Spleen (tissue), 11 donors: Measurements from ENCODE around the gene KLHL24. TPM values are rescaled to one million over a fixed set of nuclear protein-coding genes. Genes with fewer than 3 reads are reported as not detected.
"Not testable (repeated sequence)": the region's sequence is repeated elsewhere in the genome, so short reads cannot be mapped to it uniquely, and the experiment has no call there.

Source experiments
- DNase-seq: peaks from one replicate; pipeline ENCODE4 v3.0.0-alpha.2; 2020
- H3K27ac ChIP-seq, 8 donors: fragments of 200-600 bp; sonication (generic) in 7 of 8; 1 replicate in 4 of 8; 2 replicates in 4 of 8; pipeline versions ENCODE4 v1.5.0 to v1.8.0; 2016 to 2021; ENCODE audit warnings: inconsistent platforms in 4 of 8, mild to moderate bottlenecking in 4 of 8, moderate library complexity in 1 of 8
- H3K27me3 ChIP-seq, 7 donors: fragments of 200-600 bp; sonication (generic) in 6 of 7; replicated peaks in 1 of 7; 1 replicate in 4 of 7; 2 replicates in 3 of 7; pipeline versions ENCODE4 v1.5.0 to v1.8.0; 2016 to 2021; ENCODE audit warnings: inconsistent platforms in 3 of 7, mild to moderate bottlenecking in 1 of 7
- H3K36me3 ChIP-seq, 6 donors: fragments of 200-600 bp; sonication (generic) in 5 of 6; 1 replicate in 4 of 6; 2 replicates in 2 of 6; pipeline versions ENCODE4 v1.5.0 to v1.8.0; 2016 to 2021; ENCODE audit warnings: inconsistent platforms in 2 of 6
- H3K4me1 ChIP-seq, 6 donors: fragments of 200-600 bp; sonication (generic) in 5 of 6; 1 replicate in 3 of 6; 2 replicates in 3 of 6; pipeline versions ENCODE4 v1.5.0 to v1.8.0; 2016 to 2021; ENCODE audit warnings: inconsistent platforms in 3 of 6
- H3K4me3 ChIP-seq, 8 donors: fragments of 200-600 bp; sonication (generic) in 7 of 8; 1 replicate in 4 of 8; 2 replicates in 4 of 8; pipeline versions ENCODE4 v1.5.0 to v1.8.0; 2016 to 2021; ENCODE audit warnings: inconsistent platforms in 4 of 8, mild to moderate bottlenecking in 4 of 8, moderate library complexity in 2 of 8
- H3K9me3 ChIP-seq, 8 donors: fragments of 200-600 bp; sonication (generic) in 7 of 8; 1 replicate in 4 of 8; 2 replicates in 4 of 8; pipeline versions ENCODE4 v1.5.0 to v1.8.0; 2016 to 2021; ENCODE audit warnings: inconsistent platforms in 4 of 8
- CTCF ChIP-seq, 11 experiments: fragments of 200-600 bp in 7 of 11; fragments of 450-650 bp in 4 of 11; sonication (generic) in 4 of 11; IDR thresholded peaks in 8 of 11; conservative IDR thresholded peaks in 3 of 11; 1 replicate in 7 of 11; 2 replicates in 4 of 11; pipeline versions ENCODE4 v1.4.0 to v1.8.0; 2016 to 2021; ENCODE audit warnings: antibody characterized with exemption in 11 of 11, inconsistent platforms in 4 of 11, mild to moderate bottlenecking in 1 of 11
- POLR2A ChIP-seq, 3 donors: fragments of 450-650 bp; IDR thresholded peaks; one replicate each; pipeline ENCODE4 v1.5.1; 2017; ENCODE audit warnings: antibody characterized with exemption in 3 of 3, mild to moderate bottlenecking in 1 of 3
- POLR2AphosphoS5 ChIP-seq, 3 donors: sonication (generic); formaldehyde crosslinking; IDR thresholded peaks; one replicate each; pipeline ENCODE4 v1.5.1; 2017; ENCODE audit warnings: antibody characterized with exemption in 3 of 3
- WGBS, 5 donors: extraction: QIAGEN DNeasy Blood & Tissue Kit in 3 of 5; methylation state at CpG; one replicate each; pipeline versions ENCODE4 v1.1.5 to v1.1.7; 2013 to 2018; 5-methylcytosine and 5-hydroxymethylcytosine counted together
- intact Hi-C: fragments of 100-400 bp; cut with DNase I; formaldehyde crosslinking; loops from one replicate; pipeline ENCODE4 v1.15.0; 2023; ENCODE audit warnings: low total_unique reads
- polyA plus RNA-seq, 3 donors: library from polyadenylated mRNA; stranded (reverse); fragments of 200-250 nt; gene quantifications; one replicate each; pipeline ENCODE4 v1.2.1, GENCODE V29; 2013
- total RNA-seq, 7 donors: library from RNA; depleted of rRNA in 3 of 7; stranded (reverse); fragments of >200 nt in 3 of 7; fragmentation: NEBNext Ultra II Directional in 4 of 7; extraction: Animal tissue kit (Norgen Biotek cat#: 25700) in 4 of 7; gene quantifications; one replicate each; pipeline versions ENCODE4 v1.1.0 to v1.2.1, GENCODE V29; 2016 to 2021
- donor health status: healthy with polysubstance abuse.
- donor health status: DM: no; HTN: no; CAD: no; lungs with moderate emphysema.
- donor health status: DM: no; HTN: no; CAD: no.
- donor health status: Bipolar disorder and iron deficiency.
- donor health status: healthy.
- donor health status: DM: no; HTN: no; CAD: no.
- donor health status: DM: yes; HTN: yes; CAD: no.

Gene KLHL24
- total and polyA plus RNA-seq, 10 donors = 5.0 to 148 (median 57.0) TPM

- Histone ChIP-seq H3K27me3 (peaks cover 0 to 5% (median 0%) of the 10 kb centered on the region in 7 donors), H3K27ac (peak overlapping the region in 4 of 8 donors; percentile 12 to 52 (median 26)), H3K9me3 (peaks cover 0 to 9% (median under 1%) of the 10 kb centered on the region in 8 donors), H3K4me1 (peaks cover 13 to 37% (median 19%) of the 10 kb centered on the region in 6 donors), H3K36me3 (no peaks in the 10 kb centered on the region), H3K4me3 (peak overlapping the region in 1 of 8 donors; percentile 41)
- no peak for DNase-seq
- 19 to 28% (median 20%) methylated on average over 6 of the region's 6 CpGs for WGBS, 5 donors
- peak in 9 of 11 experiments; percentile 17 to 50 (median 38) for TF ChIP-seq CTCF (IDR thresholded peaks at IDR 0.05 in 8 of 11, conservative IDR thresholded peaks at IDR 0.05 in 3 of 11)
- no peak for TF ChIP-seq POLR2A (IDR thresholded peaks at IDR 0.05)
- intact Hi-C loops = no loop called here
Observed at GRCh38 chr3:183591881-183592521, 43.4 kb upstream of the KLHL24 start.

- WGBS, 5 donors = 92 to 97% (median 95%) methylated on average over 7 of the region's 7 CpGs
- peaks cover 0 to 5% (median 0%) of the 10 kb centered on the region in 7 donors for H3K27me3 ChIP-seq
- H3K4me1 ChIP-seq = peaks cover 7 to 29% (median 14%) of the 10 kb centered on the region in 6 donors
- TF ChIP-seq POLR2AphosphoS5 (IDR thresholded peaks at IDR 0.05) (no peak), CTCF (IDR thresholded peaks at IDR 0.05 in 8 of 11, conservative IDR thresholded peaks at IDR 0.05 in 3 of 11) (no peak), POLR2A (IDR thresholded peaks at IDR 0.05) (no peak)
- intact Hi-C loops = no loop called here
- H3K27ac ChIP-seq = peak overlapping the region in 1 of 8 donors; percentile 25
- no peak overlapping the region for H3K4me3 ChIP-seq
- H3K9me3 ChIP-seq = peaks cover 3 to 17% (median 8%) of the 10 kb centered on the region in 8 donors
- DNase-seq = no peak
- no peaks in the 10 kb centered on the region for H3K36me3 ChIP-seq
Observed at GRCh38 chr3:183592821-183593220, 42.6 kb upstream of the KLHL24 start.

- Histone ChIP-seq H3K27me3 (peaks cover 0 to 5% (median 0%) of the 10 kb centered on the region in 7 donors), H3K27ac (no peak overlapping the region), H3K9me3 (peaks cover 11 to 35% (median 22%) of the 10 kb centered on the region in 8 donors), H3K4me1 (peaks cover 7 to 20% (median 14%) of the 10 kb centered on the region in 6 donors), H3K36me3 (no peaks in the 10 kb centered on the region), H3K4me3 (no peak overlapping the region)
- intact Hi-C loops = no loop called here
- 74 to 100% (median 99%) methylated on average over 2 of the region's 2 CpGs for WGBS, 5 donors
- TF ChIP-seq CTCF (IDR thresholded peaks at IDR 0.05 in 8 of 11, conservative IDR thresholded peaks at IDR 0.05 in 3 of 11) = no peak
- no peak for TF ChIP-seq POLR2AphosphoS5 (IDR thresholded peaks at IDR 0.05)
- DNase-seq = no peak
Observed at GRCh38 chr3:183594636-183595035, 40.8 kb upstream of the KLHL24 start.

GRCh38 chr3:183597959-183598358, 37.5 kb upstream of the KLHL24 start:
- Histone ChIP-seq H3K27me3 (peaks cover 0 to 5% (median 0%) of the 10 kb centered on the region in 7 donors), H3K9me3 (peaks cover 11 to 35% (median 22%) of the 10 kb centered on the region in 8 donors), H3K4me1 (no peaks in the 10 kb centered on the region), H3K36me3 (no peaks in the 10 kb centered on the region), H3K27ac (no peak overlapping the region), H3K4me3 (no peak overlapping the region)
- WGBS, 5 donors = 0 to 95% (median 44%) methylated on average over 1 of the region's 1 CpG
- intact Hi-C loops = no loop called here
- TF ChIP-seq CTCF (IDR thresholded peaks at IDR 0.05 in 8 of 11, conservative IDR thresholded peaks at IDR 0.05 in 3 of 11) (no peak), POLR2A (IDR thresholded peaks at IDR 0.05) (no peak), POLR2AphosphoS5 (IDR thresholded peaks at IDR 0.05) (no peak)
- no peak for DNase-seq

GRCh38 chr3:183611326-183611725, 24.1 kb upstream of the KLHL24 start:
- 95 to 97% (median 96%) methylated on average over 6 of the region's 6 CpGs for WGBS, 5 donors
- H3K4me1 ChIP-seq, H3K27me3 ChIP-seq, H3K36me3 ChIP-seq, DNase-seq, H3K27ac ChIP-seq, H3K9me3 ChIP-seq, intact Hi-C loops, H3K4me3 ChIP-seq: not testable (repeated sequence)
